ENCODE measurements around the gene PPARA. TPM values are rescaled to one million over a fixed set of nuclear protein-coding genes. Genes with fewer than 3 reads are reported as not detected.

Gene PPARA
- total and polyA plus RNA-seq, 2 experiments from 2014 or later = 8.7 to 14.4 TPM

GRCh38 chr22:46103664-46104063 is 46.7 kb upstream of the PPARA start:
- Histone ChIP-seq H4K20me1 (ENCODE audit: insufficient read depth) (no peaks in the 10 kb centered on the region), H3K9me2 (ENCODE audit: insufficient read depth) (no peaks in the 10 kb centered on the region), H2AFZ (no peak overlapping the region), H3K4me1 (ENCODE audit: insufficient read depth) (peaks cover 48% of the 10 kb centered on the region), H3K4me2 (ENCODE audit: unreplicated experiment) (no peak overlapping the region), H3K27ac (peak overlapping the region; percentile 82), H3K27me3 (replicated peaks; ENCODE audit: insufficient read depth) (no peaks in the 10 kb centered on the region), H3K4me3 (no peak overlapping the region), H3K9ac (no peak overlapping the region), H3K79me2 (ENCODE audit: insufficient read depth) (peaks cover 100% of the 10 kb centered on the region), H3K9me3 (ENCODE audit: low read depth) (no peaks in the 10 kb centered on the region), H3K36me3 (ENCODE audit: low read depth) (peaks cover 35% of the 10 kb centered on the region), H3F3A (ENCODE audit: insufficient read depth) (peaks cover 72% of the 10 kb centered on the region)
- DNase-seq = no peak
- no peak for TF ChIP-seq EZH2phosphoT487 (IDR thresholded peaks at IDR 0.05; ENCODE audit: insufficient read depth, low read depth)
- no peak for TF ChIP-seq EZH2 (IDR thresholded peaks at IDR 0.05; ENCODE audit: insufficient read depth, poor library complexity, severe bottlenecking)
- in situ Hi-C loops (cut with MboI) = no loop called here
- WGBS, 2 experiments (ENCODE audit: low coverage in 1 of 2, low lambda C conversion rate in 2 of 2, missing lambda C conversion rate in 2 of 2) = 89% methylated on average over 10 to 17 of the region's 19 CpGs

GRCh38 chr22:46104170-46104880 is 46.0 kb upstream of the PPARA start:
- H3K9me3 ChIP-seq (ENCODE audit: low read depth) = no peaks in the 10 kb centered on the region
- 74 to 81% methylated on average over 22 to 31 of the region's 40 CpGs for WGBS, 2 experiments (ENCODE audit: low coverage in 1 of 2, low lambda C conversion rate in 2 of 2, missing lambda C conversion rate in 2 of 2)
- no peak overlapping the region for H2AFZ ChIP-seq
- no peaks in the 10 kb centered on the region for H3K9me2 ChIP-seq (ENCODE audit: insufficient read depth)
- no peaks in the 10 kb centered on the region for H3K27me3 ChIP-seq (replicated peaks; ENCODE audit: insufficient read depth)
- TF ChIP-seq EZH2 (IDR thresholded peaks at IDR 0.05; ENCODE audit: insufficient read depth, poor library complexity, severe bottlenecking) = no peak
- no peak for TF ChIP-seq EZH2phosphoT487 (IDR thresholded peaks at IDR 0.05; ENCODE audit: insufficient read depth, low read depth)
- H3F3A ChIP-seq (ENCODE audit: insufficient read depth) = peaks cover 71% of the 10 kb centered on the region
- H3K9ac ChIP-seq = peak overlapping the region; percentile 64; the same call in 1 of the 2 replicates
- H3K27ac ChIP-seq = peak overlapping the region; percentile 82
- peaks cover 32% of the 10 kb centered on the region for H3K36me3 ChIP-seq (ENCODE audit: low read depth)
- peaks cover 100% of the 10 kb centered on the region for H3K79me2 ChIP-seq (ENCODE audit: insufficient read depth)
- in situ Hi-C loops (cut with MboI) = no loop called here
- peak; percentile 50 for DNase-seq
- H3K4me2 ChIP-seq (ENCODE audit: unreplicated experiment) = no peak overlapping the region
- H3K4me1 ChIP-seq (ENCODE audit: insufficient read depth) = peaks cover 53% of the 10 kb centered on the region
- H3K4me3 ChIP-seq = no peak overlapping the region
- no peaks in the 10 kb centered on the region for H4K20me1 ChIP-seq (ENCODE audit: insufficient read depth)

- peaks cover 100% of the 10 kb centered on the region for H3K79me2 ChIP-seq (ENCODE audit: insufficient read depth)
- H3K4me1 ChIP-seq (ENCODE audit: insufficient read depth) = peaks cover 48% of the 10 kb centered on the region
- no peak overlapping the region for H3K4me2 ChIP-seq (ENCODE audit: unreplicated experiment)
These were observed 45.3 kb upstream of the PPARA start for GRCh38 chr22:46104881-46105493.

GRCh38 chr22:46105494-46106278 is 44.6 kb upstream of the PPARA start:
- H3K9me2 ChIP-seq (ENCODE audit: insufficient read depth) = no peaks in the 10 kb centered on the region
- H3K9ac ChIP-seq = peak overlapping the region; percentile 64
- no peaks in the 10 kb centered on the region for H3K27me3 ChIP-seq (replicated peaks; ENCODE audit: insufficient read depth)
- no peaks in the 10 kb centered on the region for H3K9me3 ChIP-seq (ENCODE audit: low read depth)
- no peaks in the 10 kb centered on the region for H4K20me1 ChIP-seq (ENCODE audit: insufficient read depth)
- peak overlapping the region; percentile 36 for H3K4me2 ChIP-seq (ENCODE audit: unreplicated experiment)
- in situ Hi-C loops (cut with MboI) = no loop called here
- H2AFZ ChIP-seq = no peak overlapping the region
- H3F3A ChIP-seq (ENCODE audit: insufficient read depth) = peaks cover 75% of the 10 kb centered on the region
- 35 to 41% methylated on average over 20 to 25 of the region's 25 CpGs for WGBS, 2 experiments (ENCODE audit: low coverage in 1 of 2, low lambda C conversion rate in 2 of 2, missing lambda C conversion rate in 2 of 2)
- H3K79me2 ChIP-seq (ENCODE audit: insufficient read depth) = peaks cover 99% of the 10 kb centered on the region
- TF ChIP-seq EZH2phosphoT487 (IDR thresholded peaks at IDR 0.05; ENCODE audit: insufficient read depth, low read depth) (no peak), EZH2 (IDR thresholded peaks at IDR 0.05; ENCODE audit: insufficient read depth, poor library complexity, severe bottlenecking) (no peak)
- no peak overlapping the region for H3K4me3 ChIP-seq
- H3K27ac ChIP-seq = peak overlapping the region; percentile 82
- peaks cover 46% of the 10 kb centered on the region for H3K4me1 ChIP-seq (ENCODE audit: insufficient read depth)
- H3K36me3 ChIP-seq (ENCODE audit: low read depth) = peaks cover 32% of the 10 kb centered on the region
- peak; percentile 85 for DNase-seq

More at GRCh38 chr22:46104881-46105493, 45.3 kb upstream of the PPARA start:
- H3K9ac ChIP-seq = peak overlapping the region; percentile 64
- H3K9me2 ChIP-seq (ENCODE audit: insufficient read depth) = no peaks in the 10 kb centered on the region
- H3K4me3 ChIP-seq = no peak overlapping the region
- H3K9me3 ChIP-seq (ENCODE audit: low read depth) = no peaks in the 10 kb centered on the region
- no peak overlapping the region for H2AFZ ChIP-seq
- H3K27ac ChIP-seq = peak overlapping the region; percentile 82
- no peak for TF ChIP-seq EZH2phosphoT487 (IDR thresholded peaks at IDR 0.05; ENCODE audit: insufficient read depth, low read depth)
- TF ChIP-seq EZH2 (IDR thresholded peaks at IDR 0.05; ENCODE audit: insufficient read depth, poor library complexity, severe bottlenecking) = no peak
- no peaks in the 10 kb centered on the region for H3K27me3 ChIP-seq (replicated peaks; ENCODE audit: insufficient read depth)
- in situ Hi-C loops (cut with MboI) = no loop called here
- H4K20me1 ChIP-seq (ENCODE audit: insufficient read depth) = no peaks in the 10 kb centered on the region
- WGBS, 2 experiments (ENCODE audit: low coverage in 1 of 2, low lambda C conversion rate in 2 of 2, missing lambda C conversion rate in 2 of 2) = 53 to 59% methylated on average over 17 of the region's 17 CpGs
- DNase-seq = peak; percentile 59
- H3F3A ChIP-seq (ENCODE audit: insufficient read depth) = peaks cover 77% of the 10 kb centered on the region
- H3K36me3 ChIP-seq (ENCODE audit: low read depth) = peaks cover 39% of the 10 kb centered on the region

Measured in GM23248 (cell line).